Fibroblast of lung (primary cell): ENCODE results near the gene OR10A2. TPM values are rescaled to one million over a fixed set of nuclear protein-coding genes. Genes with fewer than 3 reads are reported as not detected.

Experiments
- DNase-seq, 2 donors: peaks; one replicate each; pipeline versions ENCODE4 v3.0.0 to v3.0.0-alpha.2; 2010; ENCODE audit warnings: low read depth in 2 of 2
- H2AFZ ChIP-seq: 2 replicates; pipeline ENCODE4 v1.5.1; 2012; ENCODE audit warnings: low read length, control low read depth, inconsistent platforms
- H3K27ac ChIP-seq: 2 replicates; pipeline ENCODE4 v1.5.1; 2011; ENCODE audit warnings: low read length, control low read depth; ENCODE audit not compliant: insufficient read depth
- H3K27me3 ChIP-seq: 2 replicates; pipeline ENCODE4 v1.5.1; 2011; ENCODE audit warnings: mild to moderate bottlenecking, low read length; ENCODE audit not compliant: control insufficient read depth, insufficient read depth
- H3K36me3 ChIP-seq: 2 replicates; pipeline ENCODE4 v1.5.1; 2011; ENCODE audit warnings: low read length; ENCODE audit not compliant: control insufficient read depth, insufficient read depth
- H3K4me1 ChIP-seq: 2 replicates; pipeline ENCODE4 v1.5.1; 2011; ENCODE audit warnings: low read length; ENCODE audit not compliant: control insufficient read depth, insufficient read depth; ENCODE audit errors: extremely low read depth
- H3K4me2 ChIP-seq: 2 replicates; pipeline ENCODE4 v1.5.1; 2011; ENCODE audit warnings: low read length, control low read depth; ENCODE audit not compliant: insufficient read depth; ENCODE audit errors: extremely low read depth
- H3K4me3 ChIP-seq, 4 experiments: fragments of 200-600 bp in 1 of 4; sonication (generic) in 1 of 4; replicated peaks in 1 of 4; 2 replicates each; pipeline ENCODE4 v1.5.1; 2011 to 2016; ENCODE audit warnings: low read length in 4 of 4, low read depth in 3 of 4, mild to moderate bottlenecking in 3 of 4, control low read depth in 2 of 4, inconsistent platforms in 1 of 4, mixed read lengths in 1 of 4; ENCODE audit not compliant: insufficient read depth in 1 of 4; ENCODE audit errors: control extremely low read depth in 1 of 4
- H3K79me2 ChIP-seq: 2 replicates; pipeline ENCODE4 v1.5.1; 2012; ENCODE audit warnings: mild to moderate bottlenecking, low read length, inconsistent platforms; ENCODE audit not compliant: control insufficient read depth, insufficient read depth
- H3K9ac ChIP-seq: 2 replicates; pipeline ENCODE4 v1.5.1; 2011; ENCODE audit warnings: mild to moderate bottlenecking, low read length, control low read depth; ENCODE audit not compliant: insufficient read depth
- H3K9me3 ChIP-seq: 2 replicates; pipeline ENCODE4 v1.5.1; 2012; ENCODE audit warnings: low read depth, low read length; ENCODE audit not compliant: control insufficient read depth, insufficient read depth
- H4K20me1 ChIP-seq: 2 replicates; pipeline ENCODE4 v1.5.1; 2011; ENCODE audit warnings: low read length; ENCODE audit not compliant: control insufficient read depth, insufficient read depth; ENCODE audit errors: extremely low read depth
- CTCF ChIP-seq, 2 donors: IDR thresholded peaks in 1 of 2; conservative IDR thresholded peaks in 1 of 2; 1 replicate in 1 of 2; 2 replicates in 1 of 2; pipeline ENCODE4 v1.5.1; 2011 to 2012; ENCODE audit warnings: low read length in 2 of 2, control low read depth in 1 of 2, inconsistent platforms in 1 of 2, low read depth in 1 of 2, mild to moderate bottlenecking in 1 of 2
- EZH2 ChIP-seq: IDR thresholded peaks from 2 replicates; pipeline ENCODE4 v1.5.1; 2012; ENCODE audit warnings: low read length, control low read depth, mild to moderate bottlenecking; ENCODE audit errors: missing control alignments
- polyA plus RNA-seq, 2 donors: library from polyadenylated mRNA; depleted of rRNA in 1 of 2; stranded (reverse) in 1 of 2; unstranded in 1 of 2; fragments of >200 nt; gene quantifications; 2 replicates each; pipeline ENCODE4 v1.2.1, GENCODE V29; 2011 to 2012; ENCODE audit warnings: missing spikeins in 1 of 2
- total RNA-seq: library from RNA; depleted of rRNA; stranded (reverse); fragments of >200 nt; gene quantifications from 2 replicates; pipeline ENCODE4 v1.2.1, GENCODE V29; 2014

The OR10A2 gene
- total and polyA plus RNA-seq, 2 donors (not counting 1 experiment from before 2014, with no cell fraction given) = not detected

- Histone ChIP-seq H3K9me3 (no peaks in the 10 kb centered on the region), H3K27me3 (no peaks in the 10 kb centered on the region), H4K20me1 (no peaks in the 10 kb centered on the region), H3K4me3 (no peak overlapping the region), H3K79me2 (no peaks in the 10 kb centered on the region), H3K27ac (no peak overlapping the region), H3K4me2 (no peak overlapping the region), H3K36me3 (no peaks in the 10 kb centered on the region), H2AFZ (no peak overlapping the region), H3K4me1 (no peaks in the 10 kb centered on the region), H3K9ac (no peak overlapping the region)
- TF ChIP-seq EZH2 (no peak), CTCF (conservative IDR thresholded peaks at IDR 0.05 in 1 of 2, IDR thresholded peaks at IDR 0.05 in 1 of 2; ENCODE audit: low read depth in 1 of 2, low read length in 2 of 2) (no peak)
- no peak for DNase-seq
Measured at GRCh38 chr11:6828103-6828502, 34.8 kb upstream of the OR10A2 start.

GRCh38 chr11:6833356-6833755, 29.5 kb upstream of the OR10A2 start:
- no peaks in the 10 kb centered on the region for H3K9me3 ChIP-seq
- DNase-seq = no peak
- H3K27me3 ChIP-seq = no peaks in the 10 kb centered on the region
- no peak overlapping the region for H3K4me3 ChIP-seq
- no peaks in the 10 kb centered on the region for H3K79me2 ChIP-seq
- no peaks in the 10 kb centered on the region for H3K4me1 ChIP-seq
- H3K36me3 ChIP-seq = no peaks in the 10 kb centered on the region
- H3K27ac ChIP-seq = no peak overlapping the region
- no peak overlapping the region for H2AFZ ChIP-seq
- no peak for TF ChIP-seq EZH2
- TF ChIP-seq CTCF (conservative IDR thresholded peaks at IDR 0.05 in 1 of 2, IDR thresholded peaks at IDR 0.05 in 1 of 2; ENCODE audit: low read depth in 1 of 2, low read length in 2 of 2) = no peak
- no peak overlapping the region for H3K4me2 ChIP-seq
- no peaks in the 10 kb centered on the region for H4K20me1 ChIP-seq
- H3K9ac ChIP-seq = no peak overlapping the region

DNA sequence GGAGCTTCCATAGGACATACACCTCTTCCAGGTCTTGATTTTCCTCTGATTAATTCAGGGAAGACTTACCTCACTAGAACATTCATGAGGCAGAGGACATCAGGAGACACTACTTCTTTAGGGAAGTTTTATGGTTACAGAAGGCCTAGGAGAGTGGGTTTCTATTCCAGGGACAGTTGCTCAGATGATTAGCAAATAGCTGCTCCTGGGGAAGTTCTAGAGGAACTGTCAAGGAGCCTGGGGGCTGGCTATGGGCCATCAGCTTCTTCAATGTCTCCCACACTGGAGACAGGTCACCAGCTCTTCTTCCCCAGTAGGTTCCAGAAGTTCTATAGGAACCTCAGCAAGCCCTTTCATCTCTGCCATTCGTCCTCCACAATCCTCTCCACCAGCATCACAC, 28.8 kb upstream of the OR10A2 start:
- Histone ChIP-seq H4K20me1 (no peaks in the 10 kb centered on the region), H3K4me3 (no peak overlapping the region)
- TF ChIP-seq EZH2 = no peak
- TF ChIP-seq CTCF (conservative IDR thresholded peaks at IDR 0.05 in 1 of 2, IDR thresholded peaks at IDR 0.05 in 1 of 2; ENCODE audit: low read depth in 1 of 2, low read length in 2 of 2) = no peak

More for the DNA sequence above, 28.8 kb upstream of the OR10A2 start:
- no peaks in the 10 kb centered on the region for H3K9me3 ChIP-seq
- no peaks in the 10 kb centered on the region for H3K79me2 ChIP-seq
- H2AFZ ChIP-seq = no peak overlapping the region
- no peak for DNase-seq
- no peaks in the 10 kb centered on the region for H3K27me3 ChIP-seq
- H3K9ac ChIP-seq = no peak overlapping the region
- H3K4me2 ChIP-seq = no peak overlapping the region
- no peak overlapping the region for H3K27ac ChIP-seq
- H3K4me1 ChIP-seq = no peaks in the 10 kb centered on the region
- H3K36me3 ChIP-seq = no peaks in the 10 kb centered on the region
